K562 (cell line): ENCODE measurements around the gene ZNRD2. TPM values are rescaled to one million over a fixed set of nuclear protein-coding genes. Genes with fewer than 3 reads are reported as not detected.

ENCODE experiments used
- DNMT1 ChIP-seq: fragments of 450-650 bp; IDR thresholded peaks from 2 replicates; pipeline ENCODE4 v1.6.1; 2016; ENCODE audit warnings: antibody characterized with exemption, mild to moderate bottlenecking
- HEY1 ChIP-seq: fragments of 250-450 bp; sonication (Bioruptor Pico); IDR thresholded peaks from 2 replicates; pipeline ENCODE4 v1.5.0; 2020; ENCODE audit warnings: mild to moderate bottlenecking, moderate library complexity, borderline replicate concordance
- JUN ChIP-seq, 2 experiments: sonication (generic) in 1 of 2; formaldehyde crosslinking in 1 of 2; IDR thresholded peaks; 2 replicates each; pipeline versions ENCODE4 v1.6.1 to v1.8.0; 2012 to 2022; ENCODE audit warnings: borderline replicate concordance in 2 of 2, mild to moderate bottlenecking in 2 of 2, improper control_type of control experiment in 1 of 2, low read depth in 1 of 2, low read length in 1 of 2, missing genetic modification reagents in 1 of 2
- KDM1A ChIP-seq, 2 experiments: fragments of 450-650 bp; IDR thresholded peaks; 2 replicates each; pipeline ENCODE4 v1.6.1; 2016; ENCODE audit warnings: mild to moderate bottlenecking in 2 of 2
- KLF1 ChIP-seq: fragments of 450-650 bp; IDR thresholded peaks from 2 replicates; pipeline ENCODE4 v1.6.1; 2016; ENCODE audit warnings: missing genetic modification characterization, missing compliant biosample characterization
- NONO ChIP-seq, 2 experiments: fragments of 200-400 bp in 1 of 2; fragments of 450-650 bp in 1 of 2; formaldehyde crosslinking in 1 of 2; IDR thresholded peaks; 2 replicates each; pipeline ENCODE4 v1.6.1; 2017; ENCODE audit warnings: low read depth in 2 of 2, mild to moderate bottlenecking in 2 of 2, moderate library complexity in 2 of 2, low read length in 1 of 2
- OTX1 ChIP-seq: fragments of 450-650 bp; formaldehyde crosslinking; IDR thresholded peaks from 2 replicates; pipeline ENCODE4 v1.4.0; 2022; ENCODE audit warnings: mild to moderate bottlenecking
- PHF21A ChIP-seq: fragments of 450-650 bp; IDR thresholded peaks from 2 replicates; pipeline ENCODE4 v1.6.1; 2017; ENCODE audit warnings: low read depth, borderline replicate concordance
- POLR2A ChIP-seq: fragments of 450-650 bp; conservative IDR thresholded peaks from 2 replicates; pipeline ENCODE4 v1.6.1; 2016
- RFX5 ChIP-seq: IDR thresholded peaks from 2 replicates; pipeline ENCODE4 v1.6.1; 2011; ENCODE audit warnings: low read depth, mild to moderate bottlenecking, improper control_type of control experiment, low read length
- TAF1 ChIP-seq: IDR thresholded peaks from 2 replicates; pipeline ENCODE4 v1.6.1; 2011; ENCODE audit warnings: mild to moderate bottlenecking, low read length, moderate library complexity; ENCODE audit not compliant: insufficient read depth, control insufficient read depth, severe bottlenecking; ENCODE audit errors: extremely low read depth
- TEAD4 ChIP-seq, 2 experiments: sonication (generic) in 1 of 2; formaldehyde crosslinking in 1 of 2; IDR thresholded peaks; 2 replicates each; pipeline versions ENCODE4 v1.6.1 to v1.8.0; 2012 to 2022; ENCODE audit warnings: borderline replicate concordance in 1 of 2, inconsistent platforms in 1 of 2, low read length in 1 of 2, mild to moderate bottlenecking in 1 of 2, missing genetic modification reagents in 1 of 2
- THRAP3 ChIP-seq: fragments of 450-650 bp; IDR thresholded peaks from 2 replicates; pipeline ENCODE4 v1.6.1; 2016; ENCODE audit warnings: mild to moderate bottlenecking, inconsistent platforms, borderline replicate concordance
- ZBTB7A ChIP-seq: IDR thresholded peaks from 2 replicates; pipeline ENCODE4 v1.6.1; 2011; ENCODE audit warnings: low read depth, mild to moderate bottlenecking, low read length, moderate library complexity, borderline replicate concordance; ENCODE audit not compliant: control insufficient read depth
- ZNF143 ChIP-seq: sonication (generic); formaldehyde crosslinking; IDR thresholded peaks from 2 replicates; pipeline ENCODE4 v1.9.0; 2022; ENCODE audit warnings: mild to moderate bottlenecking, missing genetic modification reagents
- ZNF282 ChIP-seq: sonication (generic); formaldehyde crosslinking; IDR thresholded peaks from 2 replicates; pipeline ENCODE4 v1.8.1; 2023; ENCODE audit warnings: missing genetic modification reagents
- ZNF586 ChIP-seq: fragments of 450-650 bp; formaldehyde crosslinking; conservative IDR thresholded peaks from 2 replicates; pipeline ENCODE4 v1.4.0; 2020; ENCODE audit warnings: mild to moderate bottlenecking, moderate library complexity
- ZSCAN29 ChIP-seq: fragments of 450-650 bp; IDR thresholded peaks from 2 replicates; pipeline ENCODE4 v1.6.1; 2017
- polyA plus RNA-seq, 8 experiments: library from polyadenylated mRNA; depleted of rRNA in 4 of 8; stranded (reverse) in 5 of 8; unstranded in 3 of 8; fragments of >200 nt; fragmentation: Nextera tagmentation in 2 of 8; fragmentation: Illumina TruSeq in 1 of 8; extraction: Ambion mirVana in 2 of 8; extraction: Trizol in 1 of 8; gene quantifications; 2 replicates each; pipeline versions ENCODE4 v1.2.1 to v1.2.3, GENCODE V29; 2011 to 2014; ENCODE audit warnings: inconsistent platforms in 1 of 8, missing spikeins in 1 of 8
- total RNA-seq, 7 experiments: library from RNA; depleted of rRNA in 6 of 7; stranded (reverse); fragments of >200 nt in 6 of 7; fragmentation: Illumina TruSeq in 2 of 7; extraction: Trizol in 2 of 7; gene quantifications; 2 replicates each; pipeline versions ENCODE4 v1.2.1 to v1.2.3, GENCODE V29; 2011 to 2021; ENCODE audit warnings: low replicate concordance in 1 of 7
- TF ChIP-seq, protein P1 (sequence below): fragments of 450-650 bp; IDR thresholded peaks from 2 replicates; pipeline ENCODE4 v1.6.1; 2017; ENCODE audit warnings: antibody characterized with exemption, mild to moderate bottlenecking
- TF ChIP-seq, protein P2 (sequence below): fragments of 250-450 bp; sonication (Bioruptor Pico); IDR thresholded peaks from 2 replicates; pipeline ENCODE4 v1.5.0; 2020; ENCODE audit warnings: mild to moderate bottlenecking
- TF ChIP-seq, protein P3 (sequence below): sonication (generic); formaldehyde crosslinking; IDR thresholded peaks from 2 replicates; pipeline ENCODE4 v1.8.1; 2022; ENCODE audit warnings: missing genetic modification reagents

The ZNRD2 gene
- total and polyA plus RNA-seq, 9 of the 15 experiments (the other 6 are each of a cell fraction or from before 2014, with no cell fraction given): 13.4 to 129 (median 60.4) TPM

DNA sequence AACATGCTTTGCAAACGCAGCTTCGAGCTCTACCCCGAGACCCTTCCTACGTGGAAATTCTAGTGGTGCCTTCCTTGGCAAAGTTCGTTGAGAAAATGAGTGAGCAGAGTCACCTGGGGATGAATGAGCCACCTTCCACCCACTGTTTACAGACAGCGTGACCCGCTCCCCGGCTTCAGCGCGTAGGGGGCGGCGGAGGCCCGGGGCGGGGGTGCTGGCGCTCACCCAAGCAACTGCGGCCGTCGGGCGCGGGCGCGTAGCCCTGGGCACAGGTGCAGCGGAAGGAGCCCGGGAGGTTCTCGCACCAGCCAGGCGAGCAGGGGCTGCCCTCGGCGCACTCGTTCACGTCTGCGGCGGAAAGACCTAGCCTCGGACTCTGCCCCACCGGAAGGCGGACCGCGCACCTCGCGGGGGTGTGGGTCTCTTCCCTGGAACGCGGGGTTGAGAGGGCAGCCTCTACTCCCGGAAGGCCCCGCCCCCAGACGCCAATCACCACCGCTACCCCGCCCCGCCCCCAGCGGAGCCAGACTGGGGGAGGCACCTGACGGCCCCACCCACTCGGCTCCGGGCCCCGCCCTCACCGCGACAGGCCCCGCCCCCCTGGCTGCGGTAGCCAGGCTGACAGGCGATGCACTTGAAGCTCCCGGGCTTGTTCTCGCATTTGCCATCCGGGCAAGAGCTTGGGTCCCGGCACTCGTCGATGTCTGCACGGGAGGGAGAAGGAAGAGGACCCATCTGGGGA lies 23.9 kb upstream of the ZNRD2 start (continued):
- TF ChIP-seq, protein P1, sequence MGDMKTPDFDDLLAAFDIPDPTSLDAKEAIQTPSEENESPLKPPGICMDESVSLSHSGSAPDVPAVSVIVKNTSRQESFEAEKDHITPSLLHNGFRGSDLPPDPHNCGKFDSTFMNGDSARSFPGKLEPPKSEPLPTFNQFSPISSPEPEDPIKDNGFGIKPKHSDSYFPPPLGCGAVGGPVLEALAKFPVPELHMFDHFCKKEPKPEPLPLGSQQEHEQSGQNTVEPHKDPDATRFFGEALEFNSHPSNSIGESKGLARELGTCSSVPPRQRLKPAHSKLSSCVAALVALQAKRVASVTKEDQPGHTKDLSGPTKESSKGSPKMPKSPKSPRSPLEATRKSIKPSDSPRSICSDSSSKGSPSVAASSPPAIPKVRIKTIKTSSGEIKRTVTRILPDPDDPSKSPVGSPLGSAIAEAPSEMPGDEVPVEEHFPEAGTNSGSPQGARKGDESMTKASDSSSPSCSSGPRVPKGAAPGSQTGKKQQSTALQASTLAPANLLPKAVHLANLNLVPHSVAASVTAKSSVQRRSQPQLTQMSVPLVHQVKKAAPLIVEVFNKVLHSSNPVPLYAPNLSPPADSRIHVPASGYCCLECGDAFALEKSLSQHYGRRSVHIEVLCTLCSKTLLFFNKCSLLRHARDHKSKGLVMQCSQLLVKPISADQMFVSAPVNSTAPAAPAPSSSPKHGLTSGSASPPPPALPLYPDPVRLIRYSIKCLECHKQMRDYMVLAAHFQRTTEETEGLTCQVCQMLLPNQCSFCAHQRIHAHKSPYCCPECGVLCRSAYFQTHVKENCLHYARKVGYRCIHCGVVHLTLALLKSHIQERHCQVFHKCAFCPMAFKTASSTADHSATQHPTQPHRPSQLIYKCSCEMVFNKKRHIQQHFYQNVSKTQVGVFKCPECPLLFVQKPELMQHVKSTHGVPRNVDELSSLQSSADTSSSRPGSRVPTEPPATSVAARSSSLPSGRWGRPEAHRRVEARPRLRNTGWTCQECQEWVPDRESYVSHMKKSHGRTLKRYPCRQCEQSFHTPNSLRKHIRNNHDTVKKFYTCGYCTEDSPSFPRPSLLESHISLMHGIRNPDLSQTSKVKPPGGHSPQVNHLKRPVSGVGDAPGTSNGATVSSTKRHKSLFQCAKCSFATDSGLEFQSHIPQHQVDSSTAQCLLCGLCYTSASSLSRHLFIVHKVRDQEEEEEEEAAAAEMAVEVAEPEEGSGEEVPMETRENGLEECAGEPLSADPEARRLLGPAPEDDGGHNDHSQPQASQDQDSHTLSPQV: no peak
- TF ChIP-seq NONO (IDR thresholded peaks at IDR 0.05; ENCODE audit: low read depth in 2 of 2, low read length in 1 of 2) (peak in 1 of 2 experiments; percentile 15; a peak in 1 of 4 replicates), RFX5 (no peak), TEAD4 (IDR thresholded peaks at IDR 0.05; ENCODE audit: low read length) (peak; percentile 45; the same call in 1 of the 2 replicates), TEAD4 (CRISPR knock-in tag; IDR thresholded peaks at IDR 0.05; ENCODE audit: borderline replicate concordance) (no peak), PHF21A (no peak), ZBTB7A (peak; percentile 79; the same call in 1 of the 2 replicates), JUN (IDR thresholded peaks at IDR 0.05; ENCODE audit: borderline replicate concordance, low read depth, low read length) (no peak), JUN (CRISPR knock-in tag; IDR thresholded peaks at IDR 0.05; ENCODE audit: borderline replicate concordance) (no peak), KLF1 (no peak; the same call in 1 of the 2 replicates), POLR2A (peak; percentile 56), TAF1 (no peak), HEY1 (no peak), ZNF143 (CRISPR knock-in tag) (no peak), KDM1A (IDR thresholded peaks at IDR 0.05) (no peak), ZNF586 (CRISPR knock-in tag) (no peak), THRAP3 (no peak), ZNF282 (CRISPR knock-in tag) (no peak), DNMT1 (no peak), OTX1 (CRISPR knock-in tag) (no peak), ZSCAN29 (no peak)
- TF ChIP-seq, protein P2, sequence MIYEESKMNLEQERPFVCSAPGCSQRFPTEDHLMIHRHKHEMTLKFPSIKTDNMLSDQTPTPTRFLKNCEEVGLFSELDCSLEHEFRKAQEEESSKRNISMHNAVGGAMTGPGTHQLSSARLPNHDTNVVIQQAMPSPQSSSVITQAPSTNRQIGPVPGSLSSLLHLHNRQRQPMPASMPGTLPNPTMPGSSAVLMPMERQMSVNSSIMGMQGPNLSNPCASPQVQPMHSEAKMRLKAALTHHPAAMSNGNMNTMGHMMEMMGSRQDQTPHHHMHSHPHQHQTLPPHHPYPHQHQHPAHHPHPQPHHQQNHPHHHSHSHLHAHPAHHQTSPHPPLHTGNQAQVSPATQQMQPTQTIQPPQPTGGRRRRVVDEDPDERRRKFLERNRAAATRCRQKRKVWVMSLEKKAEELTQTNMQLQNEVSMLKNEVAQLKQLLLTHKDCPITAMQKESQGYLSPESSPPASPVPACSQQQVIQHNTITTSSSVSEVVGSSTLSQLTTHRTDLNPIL (CRISPR knock-in tag): no peak
- TF ChIP-seq, protein P3, sequence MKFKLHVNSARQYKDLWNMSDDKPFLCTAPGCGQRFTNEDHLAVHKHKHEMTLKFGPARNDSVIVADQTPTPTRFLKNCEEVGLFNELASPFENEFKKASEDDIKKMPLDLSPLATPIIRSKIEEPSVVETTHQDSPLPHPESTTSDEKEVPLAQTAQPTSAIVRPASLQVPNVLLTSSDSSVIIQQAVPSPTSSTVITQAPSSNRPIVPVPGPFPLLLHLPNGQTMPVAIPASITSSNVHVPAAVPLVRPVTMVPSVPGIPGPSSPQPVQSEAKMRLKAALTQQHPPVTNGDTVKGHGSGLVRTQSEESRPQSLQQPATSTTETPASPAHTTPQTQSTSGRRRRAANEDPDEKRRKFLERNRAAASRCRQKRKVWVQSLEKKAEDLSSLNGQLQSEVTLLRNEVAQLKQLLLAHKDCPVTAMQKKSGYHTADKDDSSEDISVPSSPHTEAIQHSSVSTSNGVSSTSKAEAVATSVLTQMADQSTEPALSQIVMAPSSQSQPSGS (CRISPR knock-in tag): no peak
